Hepatocyte (in vitro differentiated cells): ENCODE results near the gene COP1. TPM values are rescaled to one million over a fixed set of nuclear protein-coding genes. Genes with fewer than 3 reads are reported as not detected.

Source experiments
- DNase-seq: peaks from one replicate; pipeline ENCODE4 v3.0.0-alpha.2; 2016; ENCODE audit warnings: low spot score
- H2AFZ ChIP-seq: fragments of 200-600 bp; sonication (generic); 2 replicates; pipeline ENCODE4 v1.6.0; 2016; ENCODE audit warnings: antibody characterized with exemption, mild to moderate bottlenecking
- H3K27ac ChIP-seq: fragments of 200-600 bp; sonication (generic); 2 replicates; pipeline ENCODE4 v1.5.1; 2016; ENCODE audit warnings: mild to moderate bottlenecking
- H3K27me3 ChIP-seq: fragments of 200-600 bp; sonication (generic); 2 replicates; pipeline ENCODE4 v1.6.1; 2016
- H3K36me3 ChIP-seq: fragments of 200-600 bp; sonication (generic); replicated peaks from 2 replicates; pipeline ENCODE4 v1.5.1; 2016; ENCODE audit warnings: low read depth; ENCODE audit not compliant: insufficient read depth
- H3K4me1 ChIP-seq: fragments of 200-600 bp; sonication (generic); 2 replicates; pipeline ENCODE4 v1.5.1; 2016; ENCODE audit warnings: mild to moderate bottlenecking, moderate library complexity; ENCODE audit not compliant: insufficient read depth
- H3K4me2 ChIP-seq: fragments of 200-600 bp; sonication (generic); 2 replicates; pipeline ENCODE4 v1.6.0; 2016
- H3K4me3 ChIP-seq: fragments of 200-600 bp; sonication (generic); 2 replicates; pipeline ENCODE4 v1.5.1; 2016; ENCODE audit warnings: mild to moderate bottlenecking
- H3K79me2 ChIP-seq: fragments of 200-600 bp; sonication (generic); 2 replicates; pipeline ENCODE4 v1.6.0; 2017; ENCODE audit warnings: mild to moderate bottlenecking
- H3K9me2 ChIP-seq: fragments of 200-600 bp; sonication (generic); replicated peaks from 2 replicates; pipeline ENCODE4 v1.6.0; 2017; ENCODE audit warnings: mild to moderate bottlenecking; ENCODE audit not compliant: insufficient read depth
- H3K9me3 ChIP-seq: fragments of 200-600 bp; sonication (generic); 2 replicates; pipeline ENCODE4 v1.5.1; 2016; ENCODE audit warnings: low read depth, mild to moderate bottlenecking
- H4K20me1 ChIP-seq: fragments of 200-600 bp; sonication (generic); 2 replicates; pipeline ENCODE4 v1.6.0; 2016; ENCODE audit warnings: mild to moderate bottlenecking; ENCODE audit not compliant: insufficient read depth, poor library complexity, severe bottlenecking
- EZH2 ChIP-seq: fragments of 200-600 bp; sonication (generic); IDR thresholded peaks from 2 replicates; pipeline ENCODE4 v1.6.1; 2016; ENCODE audit warnings: antibody characterized with exemption, mild to moderate bottlenecking, borderline replicate concordance
- EZH2phosphoT487 ChIP-seq: fragments of 200-600 bp; sonication (generic); IDR thresholded peaks from one replicate; pipeline ENCODE4 v1.6.1; 2018; ENCODE audit warnings: antibody characterized with exemption, mild to moderate bottlenecking, low read depth, moderate library complexity; ENCODE audit not compliant: unreplicated experiment, severe bottlenecking
- WGBS: methylation state at CpG from one replicate; pipeline ENCODE4 v1.1.6; 2016; ENCODE audit warnings: low lambda C conversion rate; ENCODE audit errors: missing lambda C conversion rate; 5-methylcytosine and 5-hydroxymethylcytosine counted together
- polyA plus RNA-seq: library from polyadenylated mRNA; unstranded; fragments of >200 nt; fragmentation: Nextera tagmentation; extraction: Ambion mirVana; gene quantifications from 2 replicates; pipeline ENCODE4 v1.2.1, GENCODE V29; 2016
- total RNA-seq: library from RNA; depleted of rRNA; stranded (reverse); fragments of >200 nt; gene quantifications from 2 replicates; pipeline ENCODE4 v1.2.3, GENCODE V29; 2014
- TF ChIP-seq, protein P1 (sequence below): fragments of 200-600 bp; sonication (generic); IDR thresholded peaks from 2 replicates; pipeline ENCODE4 v1.5.1; 2016; ENCODE audit warnings: antibody characterized with exemption, mild to moderate bottlenecking; ENCODE audit not compliant: poor library complexity

Gene COP1
- total and polyA plus RNA-seq, 2 experiments from 2014 or later = 63.0 to 65.9 TPM

GRCh38 chr1:175976865-175977642 is 230.0 kb downstream of the COP1 start:
- peaks cover 5% of the 10 kb centered on the region for H3K36me3 ChIP-seq
- H3K4me3 ChIP-seq = no peak overlapping the region
- no peaks in the 10 kb centered on the region for H4K20me1 ChIP-seq
- H3K27me3 ChIP-seq = no peaks in the 10 kb centered on the region
- H3K4me1 ChIP-seq = no peaks in the 10 kb centered on the region
- H3K4me2 ChIP-seq = no peak overlapping the region
- no peaks in the 10 kb centered on the region for H3K9me2 ChIP-seq
- no peaks in the 10 kb centered on the region for H3K79me2 ChIP-seq
- DNase-seq = no peak
- H2AFZ ChIP-seq = no peak overlapping the region
- WGBS = 70% methylated on average over 1 of the region's 1 CpG
- no peaks in the 10 kb centered on the region for H3K9me3 ChIP-seq
- H3K27ac ChIP-seq = no peak overlapping the region
- TF ChIP-seq, protein P1, sequence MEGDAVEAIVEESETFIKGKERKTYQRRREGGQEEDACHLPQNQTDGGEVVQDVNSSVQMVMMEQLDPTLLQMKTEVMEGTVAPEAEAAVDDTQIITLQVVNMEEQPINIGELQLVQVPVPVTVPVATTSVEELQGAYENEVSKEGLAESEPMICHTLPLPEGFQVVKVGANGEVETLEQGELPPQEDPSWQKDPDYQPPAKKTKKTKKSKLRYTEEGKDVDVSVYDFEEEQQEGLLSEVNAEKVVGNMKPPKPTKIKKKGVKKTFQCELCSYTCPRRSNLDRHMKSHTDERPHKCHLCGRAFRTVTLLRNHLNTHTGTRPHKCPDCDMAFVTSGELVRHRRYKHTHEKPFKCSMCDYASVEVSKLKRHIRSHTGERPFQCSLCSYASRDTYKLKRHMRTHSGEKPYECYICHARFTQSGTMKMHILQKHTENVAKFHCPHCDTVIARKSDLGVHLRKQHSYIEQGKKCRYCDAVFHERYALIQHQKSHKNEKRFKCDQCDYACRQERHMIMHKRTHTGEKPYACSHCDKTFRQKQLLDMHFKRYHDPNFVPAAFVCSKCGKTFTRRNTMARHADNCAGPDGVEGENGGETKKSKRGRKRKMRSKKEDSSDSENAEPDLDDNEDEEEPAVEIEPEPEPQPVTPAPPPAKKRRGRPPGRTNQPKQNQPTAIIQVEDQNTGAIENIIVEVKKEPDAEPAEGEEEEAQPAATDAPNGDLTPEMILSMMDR = no peak
- TF ChIP-seq EZH2 (no peak), EZH2phosphoT487 (no peak)

DNA sequence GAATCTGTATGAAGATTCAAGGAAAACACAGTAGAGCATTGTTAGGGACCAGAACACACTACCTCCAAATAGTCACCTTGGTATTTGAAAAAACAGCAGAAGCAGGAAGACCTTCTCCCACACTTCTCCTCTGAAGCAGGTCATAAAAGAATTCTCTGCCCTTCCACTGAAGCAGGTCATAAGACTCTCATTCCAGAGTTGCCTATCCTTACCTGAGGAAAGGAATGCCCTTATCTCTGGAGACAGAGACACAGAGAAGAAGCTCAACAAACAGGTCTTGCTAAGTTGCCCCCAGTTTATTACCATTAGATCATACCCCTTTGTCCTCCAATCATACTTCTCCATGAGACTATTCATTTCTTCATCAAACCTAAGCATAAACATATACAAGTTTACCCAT is 237.9 kb downstream of the COP1 start:
- H3K36me3 ChIP-seq = no peaks in the 10 kb centered on the region

DNA sequence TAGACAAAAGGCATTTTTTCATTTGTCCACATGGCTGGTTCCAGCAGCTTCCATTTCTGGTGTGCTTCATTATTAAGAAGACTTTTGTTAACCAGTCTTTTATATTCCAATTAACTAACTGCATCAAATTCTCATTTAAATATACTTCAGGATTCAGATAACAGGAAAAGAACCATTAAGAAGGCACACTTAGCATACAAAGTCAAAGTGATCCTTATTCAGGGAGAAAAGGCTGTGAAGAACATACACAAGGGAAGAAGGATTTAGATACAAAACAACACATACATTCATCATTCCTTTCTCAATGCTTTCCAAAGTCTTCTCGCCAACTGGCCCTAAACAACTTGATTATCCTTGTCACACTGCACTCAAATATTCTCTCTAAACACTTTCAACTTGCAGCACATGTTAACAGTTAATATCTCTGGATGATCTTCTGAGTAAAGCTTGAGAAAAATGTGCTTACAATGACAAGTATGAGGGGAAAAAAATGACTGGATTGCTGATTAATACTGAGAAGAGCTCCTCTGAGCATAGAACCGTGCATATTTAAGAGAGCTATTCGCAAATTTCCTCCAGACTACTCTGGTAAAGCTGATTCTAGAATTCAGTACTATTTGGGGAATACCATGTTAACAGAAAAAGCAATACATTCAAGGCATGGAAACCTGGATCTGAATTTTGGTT is 238.5 kb downstream of the COP1 start:
- H3K4me1 ChIP-seq = no peaks in the 10 kb centered on the region
- WGBS = 74% methylated on average over 3 of the region's 3 CpGs
- peak overlapping the region; percentile 57 for H3K27ac ChIP-seq
- peak overlapping the region; percentile 3 for H3K4me2 ChIP-seq
- H3K36me3 ChIP-seq = no peaks in the 10 kb centered on the region
- DNase-seq = peak; percentile 3
- no peaks in the 10 kb centered on the region for H3K27me3 ChIP-seq
- H3K79me2 ChIP-seq = no peaks in the 10 kb centered on the region
- no peaks in the 10 kb centered on the region for H3K9me3 ChIP-seq
- no peaks in the 10 kb centered on the region for H4K20me1 ChIP-seq
- no peaks in the 10 kb centered on the region for H3K9me2 ChIP-seq
- H3K4me3 ChIP-seq = no peak overlapping the region
- TF ChIP-seq EZH2 (no peak), EZH2phosphoT487 (no peak)
- TF ChIP-seq, protein P1 = no peak
- no peak overlapping the region for H2AFZ ChIP-seq

More for the DNA sequence above, 237.9 kb downstream of the COP1 start:
- Histone ChIP-seq H3K27me3 (no peaks in the 10 kb centered on the region), H3K9me2 (no peaks in the 10 kb centered on the region), H3K79me2 (no peaks in the 10 kb centered on the region), H3K4me3 (no peak overlapping the region), H3K4me2 (no peak overlapping the region), H3K27ac (peak overlapping the region; percentile 57), H3K4me1 (no peaks in the 10 kb centered on the region), H2AFZ (no peak overlapping the region), H4K20me1 (no peaks in the 10 kb centered on the region), H3K9me3 (no peaks in the 10 kb centered on the region)
- DNase-seq = peak; percentile 13
- TF ChIP-seq, protein P1 = no peak
- no peak for TF ChIP-seq EZH2phosphoT487
- TF ChIP-seq EZH2 = no peak
